ENCODE data around the gene ATP8B4.
A peak's percentile ranks its signal among the peaks of the same experiment; 100 is the strongest.

Gene ATP8B4

DNA sequence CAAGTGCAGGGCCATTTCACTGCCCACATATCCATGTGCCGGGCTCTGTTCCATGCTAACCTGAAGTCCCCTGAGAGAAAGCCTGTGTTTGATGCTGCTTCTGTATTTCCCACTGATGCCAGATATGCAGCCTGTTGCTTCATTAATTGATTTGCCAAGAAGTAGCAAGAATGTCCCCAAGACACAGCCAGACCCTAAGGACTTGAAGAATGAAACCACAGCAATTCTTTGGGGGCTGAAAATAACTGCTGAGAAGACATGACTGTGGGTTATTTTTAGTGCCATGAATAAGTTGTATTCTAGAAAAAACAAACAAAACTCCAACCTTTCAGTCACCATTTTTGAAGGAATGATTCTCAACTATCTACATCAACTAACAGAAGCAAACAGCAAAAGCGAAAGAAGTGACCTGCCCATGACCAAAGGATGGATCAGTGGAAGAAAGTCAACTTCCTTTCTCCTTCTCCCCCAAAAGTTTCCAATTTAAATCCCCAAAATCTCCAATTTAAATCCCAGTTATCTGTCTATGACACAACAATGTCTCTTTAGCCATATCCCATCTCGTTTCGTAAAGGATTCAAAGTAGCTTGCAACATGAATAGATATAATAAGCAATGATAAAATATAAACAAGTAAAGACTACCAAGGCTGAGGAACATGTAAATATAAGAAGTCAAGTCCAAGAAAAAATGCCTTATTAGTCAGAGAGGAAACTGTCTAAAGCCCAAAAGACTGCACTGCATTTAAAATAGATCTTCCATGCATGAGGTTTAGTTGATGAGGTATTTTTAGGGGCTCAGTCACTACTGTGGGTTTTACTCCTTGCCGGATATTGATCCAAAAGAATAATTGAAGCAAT, 271.4 kb downstream of the ATP8B4 start:
- no peak for DNase-seq

GRCh38 chr15:49844390-49844789, 274.6 kb downstream of the ATP8B4 start:
- DNase-seq: no peak

DNA sequence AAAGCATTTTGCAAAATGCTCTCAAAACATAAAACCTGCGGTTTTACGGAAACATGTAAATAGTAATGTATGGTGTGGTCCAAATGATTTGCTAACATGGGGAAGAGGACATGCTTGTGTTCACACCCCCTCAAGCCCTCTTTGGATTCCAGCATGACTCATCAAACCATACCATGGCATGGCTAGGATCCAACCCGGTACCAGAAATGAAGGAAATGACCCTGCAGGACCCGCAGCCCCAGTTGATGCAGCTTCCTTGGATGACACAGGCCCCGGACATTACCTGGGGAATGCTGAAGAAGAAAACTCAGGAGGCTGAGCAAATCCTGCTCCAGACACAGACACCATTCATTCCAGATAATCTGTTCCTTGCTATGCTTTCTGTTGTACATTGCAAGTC, 275.3 kb downstream of the ATP8B4 start:
- no peak for DNase-seq

DNA sequence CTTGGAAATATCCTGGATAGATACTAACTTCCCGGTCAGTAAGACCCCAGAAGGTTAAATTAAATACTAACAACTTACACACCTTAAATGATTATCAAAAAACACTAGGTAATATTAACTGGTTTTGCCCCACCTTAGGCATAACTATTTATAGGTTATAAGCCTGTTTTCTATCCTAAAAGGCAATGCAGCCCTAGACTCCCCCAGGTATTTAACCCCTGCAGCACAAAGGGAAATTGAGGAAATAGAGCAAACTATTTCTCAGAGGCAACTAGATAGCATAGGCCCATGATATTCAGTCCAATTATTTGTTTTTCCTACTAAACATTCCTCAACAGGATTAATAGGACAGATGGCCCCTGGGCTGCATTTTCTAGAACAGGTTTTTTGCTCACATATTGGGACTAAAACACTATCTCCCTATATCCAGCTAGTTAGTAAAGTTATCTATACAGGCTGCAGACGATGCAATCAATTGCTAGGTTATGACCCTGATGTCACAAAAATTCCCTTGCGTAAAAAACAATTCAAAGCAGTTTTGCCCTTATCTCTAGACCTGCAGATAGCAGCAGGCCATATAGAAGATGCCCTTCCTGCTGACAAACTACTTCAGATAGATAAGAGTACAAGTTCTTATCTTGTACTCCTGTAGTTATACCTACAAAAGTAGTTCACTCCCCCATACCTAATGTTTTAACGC, 276.9 kb downstream of the ATP8B4 start:
- no peak for DNase-seq

DNA sequence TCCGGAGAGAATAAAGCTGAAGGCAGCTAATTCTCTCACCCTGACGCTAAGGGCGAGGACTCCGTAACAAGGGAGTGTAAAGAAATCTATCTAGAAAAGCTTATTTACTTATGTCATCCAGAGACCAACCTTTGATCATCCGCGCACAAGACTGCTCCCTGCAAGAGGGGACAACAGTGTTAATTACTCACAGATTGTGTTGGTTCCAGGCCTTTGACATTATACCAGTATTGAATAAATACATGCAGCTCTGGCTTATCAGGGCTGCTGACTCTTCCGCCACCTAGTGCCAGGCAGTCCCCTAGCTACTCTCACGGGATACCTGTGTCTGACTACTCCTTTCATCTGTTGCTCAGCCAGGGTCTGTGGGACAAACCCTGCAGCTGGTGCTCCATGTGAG, 286.5 kb downstream of the ATP8B4 start:
- peak; percentile 32 for DNase-seq

DNA sequence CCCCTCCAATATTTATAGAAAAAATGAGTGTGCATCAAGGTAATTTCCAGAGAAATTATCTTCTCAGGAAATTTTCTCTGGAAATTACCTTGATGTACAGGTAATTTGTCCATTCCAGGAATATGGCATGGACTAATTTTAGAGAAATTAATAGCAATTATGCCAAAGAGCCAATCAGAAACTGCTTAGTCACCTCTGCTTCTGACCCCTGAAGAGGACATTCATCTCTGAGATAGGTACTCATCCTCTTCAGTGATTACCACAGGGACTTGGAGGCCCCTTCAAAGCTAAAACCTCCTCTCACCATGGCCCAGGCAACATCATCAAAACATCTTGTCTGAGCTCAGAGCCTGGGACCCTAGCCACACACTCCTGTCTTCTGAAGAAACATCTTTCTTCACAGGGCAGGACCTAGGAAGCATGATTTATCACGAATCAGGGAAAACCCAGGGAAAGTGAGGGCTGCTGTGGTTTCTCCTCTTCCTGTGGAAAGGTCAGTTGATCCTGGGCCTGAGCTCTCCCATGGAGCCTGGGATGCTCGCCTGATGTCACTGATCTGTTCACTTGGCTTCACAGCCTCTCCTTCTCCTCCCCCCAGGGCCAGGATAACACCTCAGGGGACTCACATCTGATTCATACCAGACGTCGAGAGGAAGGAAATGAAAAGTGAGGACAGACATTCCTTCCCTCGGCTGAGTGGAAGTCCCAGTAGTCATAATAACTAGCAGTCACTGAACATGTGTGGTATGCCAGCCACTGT, 287.6 kb downstream of the ATP8B4 start:
- peak; percentile 46 for DNase-seq

- no peak for DNase-seq
These were observed 288.6 kb downstream of the ATP8B4 start for GRCh38 chr15:49830391-49830790.

GRCh38 chr15:49827311-49827710, 291.7 kb downstream of the ATP8B4 start:
- DNase-seq: no peak

DNA sequence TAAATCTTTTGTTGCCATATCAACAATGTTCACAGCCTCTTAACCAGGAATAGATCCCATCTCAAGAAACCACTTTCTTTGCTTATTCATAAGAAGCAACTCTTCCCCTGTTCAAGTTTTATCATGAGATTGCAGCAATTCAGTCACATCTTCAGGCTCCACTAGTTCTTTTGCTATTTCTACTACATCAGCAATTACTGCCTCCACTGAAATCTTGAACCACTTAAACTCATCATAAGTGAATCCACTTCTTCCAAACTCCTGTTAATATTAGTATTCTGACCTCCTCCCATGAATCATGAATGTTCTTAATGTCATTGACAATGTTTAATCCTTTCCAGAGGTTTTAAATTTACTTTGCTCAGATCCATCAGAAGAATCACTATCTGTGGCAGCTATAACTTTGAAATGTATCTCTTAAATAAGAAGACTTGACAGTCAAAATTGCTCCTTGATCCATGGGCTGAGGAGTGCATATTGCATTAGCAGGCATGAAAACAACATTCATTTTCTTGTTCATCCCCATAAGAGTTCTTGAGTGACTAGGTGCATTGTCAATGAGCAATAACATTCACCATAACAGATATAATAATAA, 292.3 kb downstream of the ATP8B4 start:
- no peak for DNase-seq

DNA sequence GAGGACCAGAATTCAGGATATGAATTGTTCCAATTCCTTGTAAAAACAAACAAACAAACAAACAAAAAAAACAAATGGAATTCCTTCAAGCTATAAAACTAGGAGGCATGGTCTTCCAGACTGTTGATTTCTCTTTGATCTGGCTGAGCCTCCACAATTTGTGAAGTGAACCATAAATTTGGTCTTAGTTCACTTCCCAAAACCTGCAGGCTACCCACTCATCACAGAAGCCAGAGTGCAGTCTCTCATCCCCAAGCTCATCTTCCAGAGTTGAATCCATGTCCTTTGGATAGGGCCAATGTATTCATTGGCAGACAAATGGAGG, 294.3 kb downstream of the ATP8B4 start:
- no peak for DNase-seq

DNA sequence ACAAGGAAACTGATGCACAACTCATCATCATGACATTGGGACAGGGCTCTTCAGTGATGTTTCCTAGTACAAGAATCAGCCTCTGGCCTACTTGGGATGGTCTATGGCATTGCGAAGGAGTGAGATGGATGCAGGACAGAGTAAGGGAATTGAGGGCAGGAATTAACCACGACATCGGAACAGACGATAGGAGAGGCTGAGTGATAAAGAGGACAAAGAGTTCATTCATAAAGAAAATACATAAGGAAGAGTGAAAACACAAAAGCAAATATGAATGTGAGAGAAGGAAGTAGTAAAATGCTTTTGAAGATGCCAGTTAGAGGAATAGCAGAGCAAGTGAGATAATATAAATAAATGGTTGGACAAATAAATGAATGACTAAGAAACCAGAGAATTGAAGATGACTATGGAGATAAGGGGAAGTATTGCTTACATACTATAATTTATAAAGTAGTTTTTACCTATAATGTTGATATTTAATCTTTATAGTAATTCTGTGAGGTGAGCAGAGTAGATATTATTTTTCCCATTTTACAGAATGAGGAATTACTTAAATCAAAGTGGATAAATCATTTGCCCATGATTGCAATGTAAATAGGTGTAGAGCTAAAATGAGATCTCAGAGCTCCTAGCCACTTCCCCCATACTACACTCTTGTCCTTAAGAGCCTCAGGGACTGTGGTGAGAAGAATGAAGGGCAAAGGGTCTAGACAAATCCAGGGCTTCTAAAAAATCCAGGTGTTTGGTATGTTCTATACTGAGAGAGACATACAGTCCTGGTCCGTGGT, 294.9 kb downstream of the ATP8B4 start:
- DNase-seq: no peak

DNA sequence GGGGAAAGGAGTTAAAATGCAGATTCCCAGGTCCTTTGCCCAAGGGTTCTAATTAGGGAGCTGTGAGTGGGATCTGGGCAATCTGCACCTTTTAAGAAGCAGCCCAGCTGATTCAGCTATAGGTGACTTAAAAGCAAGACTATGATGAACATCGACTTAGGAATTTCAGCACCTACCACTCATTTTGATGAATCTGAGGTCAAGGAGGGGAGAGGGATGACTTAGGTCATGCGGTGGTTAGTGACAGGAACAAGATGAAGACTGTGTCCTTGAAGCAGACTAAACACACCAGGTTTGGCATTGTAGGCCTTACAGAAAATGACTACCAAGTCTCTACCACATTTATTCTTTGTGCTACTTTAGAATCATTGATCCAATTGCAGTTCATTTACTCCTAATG, 301.9 kb downstream of the ATP8B4 start:
- DNase-seq: no peak

- DNase-seq: no peak
These were observed 303.1 kb downstream of the ATP8B4 start for GRCh38 chr15:49815950-49816349.

DNA sequence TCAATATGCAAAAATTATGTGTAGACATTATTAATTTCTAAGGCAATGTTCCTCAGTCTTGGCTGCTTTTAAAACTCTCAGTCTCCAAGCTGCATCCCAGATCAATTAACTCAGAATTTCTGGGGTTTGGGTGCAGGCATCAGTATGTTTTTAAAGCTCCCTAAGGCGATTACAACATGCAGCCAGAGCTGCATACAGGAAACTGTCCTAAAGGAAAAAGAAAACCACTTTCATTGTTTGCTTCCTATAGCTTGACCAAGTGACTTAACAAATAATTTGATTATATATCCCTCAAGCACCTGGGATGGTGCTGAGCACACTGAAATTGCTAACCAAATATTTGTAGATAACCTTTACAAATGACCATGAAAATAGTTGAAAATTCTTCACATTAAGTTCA, 303.5 kb downstream of the ATP8B4 start:
- no peak for DNase-seq

- DNase-seq: no peak
These were observed 304.3 kb downstream of the ATP8B4 start for GRCh38 chr15:49814709-49815108.

DNA sequence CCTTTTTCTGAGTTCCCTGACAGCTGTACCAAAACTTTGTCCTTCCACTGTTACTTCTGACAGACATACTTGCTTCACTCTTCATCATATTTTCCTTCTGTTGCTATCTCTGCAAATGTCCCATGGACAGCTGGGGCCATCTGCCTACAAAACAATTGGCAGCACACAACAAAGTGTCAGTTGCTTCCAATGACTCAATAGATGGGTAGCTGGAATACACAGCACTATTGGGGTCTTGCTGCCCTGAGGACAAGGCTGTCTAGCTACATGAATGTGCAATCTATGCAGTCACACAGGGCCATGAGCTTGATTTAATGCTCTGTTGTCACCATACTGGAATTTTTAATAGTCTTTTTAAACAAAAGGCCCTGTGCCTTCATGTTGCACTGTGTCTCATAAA, 305.4 kb downstream of the ATP8B4 start:
- no peak for DNase-seq

- no peak for DNase-seq
These were observed 308.3 kb downstream of the ATP8B4 start for GRCh38 chr15:49810720-49811119.

DNA sequence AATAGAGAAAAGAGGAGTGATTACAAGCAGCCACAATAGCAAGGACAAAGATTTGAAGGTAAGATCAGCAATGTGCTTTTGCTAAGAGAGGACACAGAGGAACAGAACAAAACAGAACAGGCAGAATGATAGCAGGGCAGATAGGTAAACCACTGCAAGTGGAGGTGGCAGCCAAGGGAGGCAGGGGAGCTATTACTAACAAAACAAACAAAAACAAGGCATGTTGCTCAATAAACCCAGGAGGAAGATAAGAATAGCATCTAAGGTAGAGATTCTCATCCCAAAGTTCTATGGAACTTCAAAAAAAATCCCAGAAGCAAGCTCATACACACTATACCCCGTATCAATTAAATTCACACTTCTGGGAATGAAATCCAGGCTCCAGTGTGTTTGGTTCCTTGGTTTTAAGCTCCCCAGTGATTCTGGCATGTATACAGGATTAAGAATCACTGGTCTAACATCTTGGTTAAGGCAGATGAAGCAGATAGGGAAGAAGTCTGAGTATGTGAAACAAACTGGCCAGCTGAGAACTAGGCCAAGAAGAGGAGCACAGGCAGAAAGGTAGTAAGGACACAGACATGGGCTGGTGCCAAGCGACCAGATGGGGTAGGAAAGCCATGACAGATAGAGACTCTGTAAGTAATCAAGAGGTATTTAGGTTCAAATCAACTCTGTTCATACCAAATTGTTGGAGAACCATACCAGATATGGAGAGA, 309.0 kb downstream of the ATP8B4 start:
- DNase-seq: no peak

DNA sequence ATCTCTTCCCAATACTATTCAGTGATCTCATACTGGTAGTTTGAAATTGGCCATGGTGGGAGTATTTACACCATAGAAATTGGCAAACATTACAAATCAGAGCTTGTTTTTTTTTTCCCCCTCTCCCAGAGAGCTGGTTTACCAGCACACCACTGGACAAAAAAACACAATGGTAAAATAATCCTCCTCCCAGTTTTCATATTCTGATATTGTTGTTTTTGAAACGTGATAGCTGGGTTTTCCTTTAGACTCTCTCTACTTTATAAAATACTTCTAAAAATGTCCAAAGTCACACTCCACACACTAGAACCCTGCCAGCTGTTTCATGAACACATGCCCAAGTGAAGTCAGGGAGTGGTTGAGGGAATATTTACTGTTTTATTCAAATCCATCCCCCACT, 310.7 kb downstream of the ATP8B4 start:
- no peak for DNase-seq

Data from kidney glomerular epithelial cell (primary cell).